Rectal smooth muscle tissue (tissue), 1 donor: ENCODE results near the gene SPEN.

Experiments used
- H3K27ac ChIP-seq: one replicate; pipeline ENCODE4 v1.7.0; 2013; ENCODE audit warnings: low read depth, low read length, inconsistent platforms
- H3K27me3 ChIP-seq: one replicate; pipeline ENCODE4 v1.7.0; 2013; ENCODE audit warnings: low read length; ENCODE audit not compliant: control insufficient read depth, insufficient read depth
- H3K36me3 ChIP-seq: one replicate; pipeline ENCODE4 v1.7.0; 2013; ENCODE audit warnings: low read length; ENCODE audit not compliant: control insufficient read depth, insufficient read depth
- H3K4me1 ChIP-seq: one replicate; pipeline ENCODE4 v1.7.0; 2013; ENCODE audit warnings: low read length; ENCODE audit not compliant: control insufficient read depth, insufficient read depth
- H3K4me3 ChIP-seq: one replicate; pipeline ENCODE4 v1.7.0; 2013; ENCODE audit warnings: low read length
- H3K9ac ChIP-seq: one replicate; pipeline ENCODE4 v1.7.0; 2013; ENCODE audit warnings: low read length

SPEN gene

DNA sequence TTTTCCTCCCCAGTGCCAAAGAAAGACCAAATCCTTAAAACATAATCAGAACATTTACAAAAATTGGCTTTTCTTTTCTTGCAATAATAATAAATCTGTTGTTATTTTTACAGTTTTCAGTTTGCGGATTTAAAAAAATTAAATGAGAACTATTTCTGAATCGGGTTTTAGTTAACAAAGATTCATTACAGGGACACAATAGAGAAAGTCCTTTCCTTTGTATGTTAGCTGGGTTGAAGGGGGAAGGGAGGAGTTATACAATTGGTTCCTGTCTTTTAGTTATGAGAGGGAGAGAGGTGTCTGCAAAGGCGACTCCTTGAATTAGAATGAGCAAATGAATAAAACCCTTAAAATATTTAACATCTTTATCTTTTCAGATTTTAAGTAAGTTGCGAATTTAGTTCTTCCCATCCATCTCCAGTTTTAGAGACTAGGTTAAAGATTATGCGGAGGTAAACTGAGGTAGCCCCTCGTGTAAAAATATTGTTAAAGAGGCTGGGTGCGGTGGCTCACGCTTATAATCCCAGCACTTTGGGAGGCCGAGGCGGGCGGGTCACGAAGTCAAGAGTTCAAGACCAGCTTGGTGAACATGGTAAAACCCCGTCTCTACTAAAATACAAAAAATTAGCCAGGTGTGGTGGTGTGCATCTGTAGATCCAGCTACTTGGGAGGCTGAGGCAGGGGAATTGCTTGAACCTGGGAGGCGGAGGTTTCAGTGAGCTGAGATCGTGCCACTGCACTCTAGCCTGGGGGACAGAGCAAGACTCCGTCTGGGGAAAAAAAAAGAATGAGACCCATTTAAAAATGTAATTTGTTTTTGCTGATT lies 3.9 kb downstream of the SPEN start:
- Histone ChIP-seq H3K36me3 (no peaks in the 10 kb centered on the region), H3K9ac (no peak overlapping the region), H3K27me3 (no peaks in the 10 kb centered on the region), H3K27ac (no peak overlapping the region), H3K4me3 (no peak overlapping the region), H3K4me1 (peaks cover 10% of the 10 kb centered on the region)

DNA sequence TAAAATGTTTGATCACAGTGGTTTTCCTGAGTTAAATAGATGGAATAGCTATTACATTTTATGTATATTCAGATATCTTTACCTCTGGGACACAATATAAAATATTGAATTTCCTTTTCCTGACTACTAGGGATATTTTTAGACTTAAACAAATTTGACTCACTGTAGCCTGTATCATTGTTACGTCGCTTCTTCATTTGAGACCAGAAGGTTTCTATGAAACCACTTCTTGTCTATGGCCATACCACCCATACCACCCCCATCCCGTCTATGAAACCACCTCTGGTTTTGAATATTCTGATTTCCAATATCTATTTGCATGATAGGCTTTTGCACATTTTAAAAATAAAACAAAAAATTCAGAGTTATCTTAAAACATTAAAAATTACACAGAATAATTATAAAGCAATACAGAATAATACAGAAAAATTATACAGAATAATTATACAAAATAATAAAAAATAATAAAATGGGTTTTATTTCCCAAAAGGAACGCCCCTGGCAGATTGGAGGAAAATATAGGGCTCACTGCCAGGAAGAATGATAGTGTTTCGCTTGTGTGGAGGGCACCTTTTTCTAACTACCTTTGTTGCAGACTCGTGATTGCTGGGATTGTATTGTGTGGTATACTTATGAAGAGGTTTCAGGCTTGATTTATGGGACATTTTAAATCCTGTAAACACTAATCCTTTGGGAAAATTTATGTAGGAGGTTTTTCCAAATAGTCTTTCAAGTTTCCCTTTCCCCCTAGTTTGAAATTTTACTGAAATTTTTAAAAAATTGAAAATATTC lies 4.7 kb downstream of the SPEN start:
- no peaks in the 10 kb centered on the region for H3K27me3 ChIP-seq
- no peaks in the 10 kb centered on the region for H3K36me3 ChIP-seq
- H3K4me3 ChIP-seq, result no peak overlapping the region
- no peak overlapping the region for H3K9ac ChIP-seq
- H3K27ac ChIP-seq, result no peak overlapping the region
- peaks cover 10% of the 10 kb centered on the region for H3K4me1 ChIP-seq

DNA sequence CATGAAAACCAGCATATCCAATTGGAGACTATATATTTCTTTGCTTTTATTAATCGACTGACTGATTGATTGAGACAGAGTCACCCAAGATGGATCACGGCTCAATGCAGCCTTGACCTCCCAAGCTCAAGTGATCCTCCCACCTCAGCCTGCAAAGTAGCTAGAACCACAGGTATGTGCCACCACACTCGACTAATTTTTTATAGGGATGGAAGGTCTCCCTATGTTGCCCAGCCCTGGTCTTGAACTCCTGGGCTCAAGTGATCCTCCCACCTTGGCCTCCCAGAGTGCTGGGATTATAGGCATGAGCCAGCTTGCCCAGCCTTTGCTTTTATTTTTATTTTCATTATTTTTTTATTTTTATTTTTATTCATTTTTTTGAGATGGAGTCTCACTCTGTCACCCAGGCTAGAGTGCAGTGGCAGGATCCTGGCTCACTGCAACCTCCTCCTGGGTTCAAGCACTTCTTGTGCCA lies 5.4 kb downstream of the SPEN start:
- H3K36me3 ChIP-seq, result no peaks in the 10 kb centered on the region
- H3K27me3 ChIP-seq, result no peaks in the 10 kb centered on the region
- no peak overlapping the region for H3K9ac ChIP-seq
- H3K27ac ChIP-seq, result no peak overlapping the region
- H3K4me1 ChIP-seq, result peaks cover 10% of the 10 kb centered on the region
- H3K4me3 ChIP-seq, result no peak overlapping the region

DNA sequence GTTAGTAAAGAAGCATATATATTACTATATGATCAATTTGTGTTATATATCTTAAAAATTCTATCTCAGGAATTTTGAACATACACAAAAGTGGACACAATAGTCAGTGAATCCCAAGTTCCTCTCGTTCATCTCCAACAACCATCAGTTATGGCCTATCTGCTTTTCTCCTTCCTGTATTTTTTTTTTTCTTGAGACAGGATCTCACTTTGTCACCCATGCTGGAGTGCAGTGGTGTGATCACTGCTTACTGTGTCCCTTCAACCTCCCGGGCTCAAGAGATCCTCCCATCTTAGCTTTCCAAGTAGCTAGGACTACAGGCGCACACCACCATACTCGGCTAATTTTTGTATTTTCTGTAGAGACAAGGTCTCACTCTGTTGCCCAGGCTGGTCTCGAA lies 9.4 kb downstream of the SPEN start:
- H3K36me3 ChIP-seq, result no peaks in the 10 kb centered on the region
- no peak overlapping the region for H3K4me3 ChIP-seq
- H3K4me1 ChIP-seq, result no peaks in the 10 kb centered on the region
- H3K27ac ChIP-seq, result no peak overlapping the region
- no peak overlapping the region for H3K9ac ChIP-seq
- H3K27me3 ChIP-seq, result no peaks in the 10 kb centered on the region

DNA sequence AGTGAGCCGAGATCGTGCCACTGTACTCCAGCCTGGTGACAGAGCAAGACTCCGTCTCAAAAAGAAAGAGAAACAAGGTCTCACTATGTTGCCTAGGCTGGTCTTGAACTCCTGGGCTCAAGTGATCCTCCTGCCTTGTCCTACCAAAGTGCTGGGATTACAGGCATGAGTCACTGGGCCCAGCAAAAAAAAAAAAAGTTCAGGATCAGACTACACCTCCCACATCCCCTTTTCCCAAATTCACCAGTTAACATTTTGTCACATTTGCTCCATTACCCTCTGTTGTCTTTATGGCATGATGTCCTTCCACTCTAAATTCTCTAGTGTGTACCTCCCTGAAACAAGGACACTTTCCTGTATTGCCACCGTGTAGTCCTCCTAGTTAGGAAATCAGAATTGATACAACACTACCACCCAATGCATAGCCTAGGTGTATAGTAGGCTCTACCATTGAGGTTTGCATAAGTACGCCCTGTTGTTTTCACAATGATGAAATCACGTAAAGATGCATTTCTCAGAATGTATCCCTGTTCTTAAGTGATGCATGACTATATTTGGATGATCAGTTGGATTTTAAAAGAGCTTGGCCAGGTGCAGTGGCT lies 10.7 kb downstream of the SPEN start:
- H3K4me1 ChIP-seq, result no peaks in the 10 kb centered on the region

DNA sequence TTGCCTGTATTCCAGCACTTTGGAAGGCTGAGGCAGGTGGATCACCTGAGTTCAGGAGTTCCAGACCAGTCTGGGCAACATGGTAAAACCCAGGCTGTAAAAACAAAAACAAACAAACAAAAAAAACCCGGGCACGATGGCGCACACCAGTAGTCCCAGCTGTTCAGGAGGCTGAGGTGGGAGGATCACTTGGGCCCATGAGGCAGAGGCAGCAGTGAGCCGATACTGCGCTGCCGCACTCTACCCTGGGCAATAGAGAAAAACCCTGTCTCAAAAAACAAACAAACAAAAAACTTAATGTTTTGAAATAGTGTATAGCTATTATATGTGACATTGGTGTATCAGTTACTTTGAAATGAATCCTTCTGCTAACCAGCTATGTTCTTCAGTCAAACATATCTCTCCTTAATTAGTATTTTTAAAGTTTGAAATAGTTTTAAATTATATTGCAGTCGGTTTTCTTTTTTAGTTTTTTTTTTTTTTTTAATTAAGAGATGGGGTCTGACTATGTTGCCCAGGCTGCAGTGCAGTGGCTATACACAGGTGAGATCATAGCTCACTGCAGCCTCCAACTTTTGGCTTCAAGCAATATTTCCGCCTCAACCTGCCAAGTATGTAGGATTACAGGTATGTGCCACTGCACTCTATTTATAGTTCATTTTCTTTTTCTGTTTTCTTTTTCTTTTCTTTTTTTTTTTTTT lies 11.3 kb downstream of the SPEN start:
- Histone ChIP-seq H3K36me3 (no peaks in the 10 kb centered on the region), H3K27ac (no peak overlapping the region), H3K4me1 (no peaks in the 10 kb centered on the region), H3K4me3 (no peak overlapping the region), H3K27me3 (no peaks in the 10 kb centered on the region), H3K9ac (no peak overlapping the region)

More for the DNA sequence above, 10.7 kb downstream of the SPEN start:
- Histone ChIP-seq H3K36me3 (no peaks in the 10 kb centered on the region), H3K27ac (no peak overlapping the region), H3K27me3 (no peaks in the 10 kb centered on the region), H3K9ac (no peak overlapping the region), H3K4me3 (no peak overlapping the region)

DNA sequence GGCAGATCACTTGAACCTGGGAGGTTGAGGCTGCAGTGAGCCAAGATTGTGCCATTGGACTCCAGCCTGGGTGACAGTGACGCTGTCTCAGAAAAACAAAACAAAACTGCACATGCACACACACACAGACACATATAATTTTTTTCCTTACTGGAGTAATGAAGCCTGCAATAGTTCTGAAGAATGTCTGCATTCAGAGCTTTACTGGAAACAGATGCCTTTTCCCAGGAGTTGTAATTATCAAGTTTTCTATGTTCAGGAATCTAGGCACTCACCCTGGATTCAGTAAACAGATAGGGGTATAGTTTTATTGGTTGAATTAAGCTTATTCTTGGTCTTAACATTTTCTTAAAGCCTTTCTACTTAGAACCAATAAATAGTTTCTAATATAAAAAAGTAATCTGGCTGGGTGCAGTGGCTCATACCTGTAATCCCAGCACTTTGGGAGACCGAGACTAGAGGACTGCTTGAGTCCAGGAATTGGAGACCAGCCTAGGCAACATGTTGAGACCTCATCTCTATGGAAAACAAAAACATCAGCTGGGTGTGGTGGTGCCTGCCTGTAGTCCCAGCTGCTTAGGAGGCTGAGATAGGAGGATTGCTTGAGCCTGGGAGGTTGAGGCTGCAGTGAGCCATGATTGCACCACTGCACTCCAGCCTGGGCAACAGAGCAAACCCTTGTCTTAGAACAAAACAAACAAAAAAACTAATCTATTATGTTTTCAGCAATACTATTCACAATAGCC lies 15.8 kb downstream of the SPEN start:
- Histone ChIP-seq H3K36me3 (no peaks in the 10 kb centered on the region), H3K4me3 (no peak overlapping the region), H3K27ac (no peak overlapping the region), H3K27me3 (no peaks in the 10 kb centered on the region), H3K9ac (no peak overlapping the region), H3K4me1 (no peaks in the 10 kb centered on the region)

DNA sequence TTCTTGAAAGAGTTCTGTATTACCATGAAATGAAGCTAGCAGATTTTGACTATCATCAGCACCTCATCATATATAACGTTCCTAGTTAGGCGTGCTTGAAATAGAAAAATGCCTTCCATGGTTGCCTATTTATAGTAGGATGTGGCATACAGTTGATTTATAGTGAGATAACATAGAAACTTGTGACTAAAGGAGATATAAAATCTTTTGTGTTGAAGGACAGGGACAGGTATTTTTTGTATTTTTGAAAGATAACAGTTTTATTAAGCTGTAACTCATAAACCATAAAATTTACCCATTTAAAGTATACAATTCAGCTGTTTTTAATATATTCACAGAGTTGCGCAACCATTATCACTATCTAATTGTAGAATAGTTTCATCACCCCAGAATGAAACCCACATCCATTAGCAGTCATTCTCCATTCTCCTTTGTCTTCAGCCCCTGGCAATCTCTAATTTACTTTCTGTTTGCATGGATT lies 19.3 kb downstream of the SPEN start:
- H3K27me3 ChIP-seq, result no peaks in the 10 kb centered on the region
- no peak overlapping the region for H3K27ac ChIP-seq
- no peaks in the 10 kb centered on the region for H3K4me1 ChIP-seq
- no peak overlapping the region for H3K9ac ChIP-seq
- no peaks in the 10 kb centered on the region for H3K36me3 ChIP-seq
- H3K4me3 ChIP-seq, result no peak overlapping the region

DNA sequence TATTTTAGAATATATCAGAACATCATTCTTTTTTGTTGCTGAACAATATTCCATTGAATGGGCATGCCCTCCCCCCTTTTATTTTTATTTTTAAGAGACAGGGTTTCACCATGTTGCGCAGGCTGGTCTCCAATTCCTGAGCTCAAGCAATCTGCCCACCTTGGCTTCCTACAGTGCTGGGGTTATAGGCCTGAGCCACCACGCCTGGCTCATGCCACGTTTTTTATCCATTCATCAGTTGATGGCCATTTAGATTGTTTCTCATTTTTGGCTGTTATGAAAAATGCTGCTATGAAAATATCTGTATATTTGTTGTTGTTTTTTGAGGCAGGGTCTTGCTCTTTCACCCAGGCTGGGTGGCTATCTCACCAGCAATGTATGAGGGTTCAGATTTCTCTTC lies 19.8 kb downstream of the SPEN start:
- Histone ChIP-seq H3K9ac (no peak overlapping the region), H3K4me3 (no peak overlapping the region), H3K27ac (no peak overlapping the region), H3K36me3 (no peaks in the 10 kb centered on the region), H3K27me3 (no peaks in the 10 kb centered on the region), H3K4me1 (no peaks in the 10 kb centered on the region)

DNA sequence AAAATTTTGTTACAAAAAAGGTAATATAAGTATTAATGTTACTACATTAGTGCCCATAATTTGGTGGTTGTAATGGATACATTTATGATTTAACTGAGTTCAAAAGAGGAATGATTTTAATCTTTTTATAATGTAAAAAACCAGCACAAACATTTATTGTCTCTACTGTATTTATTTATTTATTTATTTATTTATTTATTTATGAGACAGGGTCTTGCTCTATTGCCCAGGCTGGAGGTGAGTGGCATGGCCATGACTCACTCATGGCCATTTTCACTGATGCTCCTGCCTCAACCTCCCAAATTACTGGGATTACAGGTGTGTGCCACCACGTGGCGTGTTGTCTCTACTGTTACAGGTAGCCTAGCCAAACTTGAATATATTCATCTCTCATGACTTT lies 21.9 kb downstream of the SPEN start:
- peaks cover 10% of the 10 kb centered on the region for H3K36me3 ChIP-seq
- H3K27me3 ChIP-seq, result no peaks in the 10 kb centered on the region
- H3K27ac ChIP-seq, result no peak overlapping the region
- no peaks in the 10 kb centered on the region for H3K4me1 ChIP-seq
- H3K4me3 ChIP-seq, result no peak overlapping the region
- H3K9ac ChIP-seq, result no peak overlapping the region

DNA sequence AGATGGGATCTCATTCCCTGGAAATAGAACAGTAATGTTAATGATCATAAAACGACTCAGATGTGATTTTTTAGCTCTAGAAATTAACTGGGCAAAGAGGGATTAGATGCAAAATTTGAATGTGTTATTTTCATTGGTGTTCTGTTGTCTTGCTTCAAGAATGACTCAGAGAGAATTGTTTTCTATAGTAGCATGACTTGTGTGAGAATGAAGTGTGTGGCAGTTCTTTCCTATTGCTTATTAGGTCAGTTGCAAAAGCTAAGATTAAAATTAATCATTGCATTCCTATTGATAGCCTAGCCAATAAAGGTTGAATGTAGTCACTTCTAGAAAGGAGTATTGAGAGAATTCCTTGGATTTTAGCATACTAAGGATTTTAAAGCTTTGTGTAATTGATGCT lies 22.9 kb downstream of the SPEN start:
- no peak overlapping the region for H3K27ac ChIP-seq
- H3K9ac ChIP-seq, result no peak overlapping the region
- H3K4me3 ChIP-seq, result no peak overlapping the region
- peaks cover 10% of the 10 kb centered on the region for H3K36me3 ChIP-seq
- no peaks in the 10 kb centered on the region for H3K27me3 ChIP-seq
- H3K4me1 ChIP-seq, result no peaks in the 10 kb centered on the region
